ENCODE data around the gene DNAJC13. TPM values are rescaled to one million over a fixed set of nuclear protein-coding genes. Genes with fewer than 3 reads are reported as not detected.
A peak's percentile ranks its signal among the peaks of the same experiment; 100 is the strongest.
"Not testable (repeated sequence)": the region's sequence is repeated elsewhere in the genome, so short reads cannot be mapped to it uniquely, and the experiment has no call there.

The DNAJC13 gene
- 33.7 and 44.1 TPM in 2 replicates for total RNA-seq (2014; rRNA removed; shearing (Covaris generic); ENCODE audit: low replicate concordance)

GRCh38 chr3:132416807-132417694 lies at the start of gene DNAJC13:
Gene DNAJC13, plus strand, starts transcription at chr3:132417502. Its CDS starts 17,049 bp downstream, at chr3:132434551.
- no peaks in the 10 kb centered on the region for H3K27me3 ChIP-seq
- no peaks in the 10 kb centered on the region for H3K9me3 ChIP-seq
- peak within 1 kb of the TSS; percentile 99 for H3K4me3 ChIP-seq
- peak; percentile 96 for DNase-seq
- H3K36me3 ChIP-seq = peaks cover 13% of the 10 kb centered on the region

- Histone ChIP-seq H3K9me3 (no peaks in the 10 kb centered on the region), H3K4me3 (no peak overlapping the region), H3K27me3 (peaks cover 5% of the 10 kb centered on the region; the same call in 1 of the 2 replicates), H3K36me3 (no peaks in the 10 kb centered on the region)
- DNase-seq = no peak
Observed at GRCh38 chr3:132368515-132368914, 48.8 kb upstream of the DNAJC13 start.

- Histone ChIP-seq H3K4me3 (no peak overlapping the region), H3K36me3 (no peaks in the 10 kb centered on the region), H3K9me3 (no peaks in the 10 kb centered on the region), H3K27me3 (peaks cover 5% of the 10 kb centered on the region; the same call in 1 of the 2 replicates)
- no peak for DNase-seq
Observed at GRCh38 chr3:132368962-132369361, 48.3 kb upstream of the DNAJC13 start.

GRCh38 chr3:132376945-132377354 lies 40.4 kb upstream of the DNAJC13 start:
- not testable (repeated sequence) for H3K27me3 ChIP-seq, H3K36me3 ChIP-seq, H3K9me3 ChIP-seq, H3K4me3 ChIP-seq, DNase-seq

- H3K27me3 ChIP-seq = no peaks in the 10 kb centered on the region
- no peaks in the 10 kb centered on the region for H3K9me3 ChIP-seq
- H3K36me3 ChIP-seq = no peaks in the 10 kb centered on the region
- DNase-seq = no peak
- H3K4me3 ChIP-seq = no peak overlapping the region
Observed at GRCh38 chr3:132378048-132378762, 39.1 kb upstream of the DNAJC13 start.

GRCh38 chr3:132378846-132379245 lies 38.5 kb upstream of the DNAJC13 start:
- no peak for DNase-seq
- H3K27me3 ChIP-seq = no peaks in the 10 kb centered on the region
- no peaks in the 10 kb centered on the region for H3K36me3 ChIP-seq
- H3K4me3 ChIP-seq = no peak overlapping the region
- H3K9me3 ChIP-seq = no peaks in the 10 kb centered on the region

GRCh38 chr3:132380920-132381319 lies 36.4 kb upstream of the DNAJC13 start:
- Histone ChIP-seq H3K27me3 (no peaks in the 10 kb centered on the region), H3K4me3 (no peak overlapping the region), H3K9me3 (no peaks in the 10 kb centered on the region), H3K36me3 (no peaks in the 10 kb centered on the region)
- no peak for DNase-seq

GRCh38 chr3:132381348-132381944 lies 35.9 kb upstream of the DNAJC13 start:
- Histone ChIP-seq H3K9me3 (no peaks in the 10 kb centered on the region), H3K27me3 (no peaks in the 10 kb centered on the region), H3K36me3 (no peaks in the 10 kb centered on the region), H3K4me3 (no peak overlapping the region)
- DNase-seq = no peak

- Histone ChIP-seq H3K4me3 (no peak overlapping the region), H3K36me3 (no peaks in the 10 kb centered on the region), H3K27me3 (peaks cover under 1% of the 10 kb centered on the region; the same call in 1 of the 2 replicates), H3K9me3 (no peaks in the 10 kb centered on the region)
- DNase-seq = no peak
Observed at GRCh38 chr3:132382267-132382666, 35.0 kb upstream of the DNAJC13 start.

- Histone ChIP-seq H3K27me3 (peaks cover 3% of the 10 kb centered on the region; the same call in 1 of the 2 replicates), H3K9me3 (no peaks in the 10 kb centered on the region), H3K4me3 (no peak overlapping the region), H3K36me3 (no peaks in the 10 kb centered on the region)
- no peak for DNase-seq
Observed at GRCh38 chr3:132382688-132383194, 34.6 kb upstream of the DNAJC13 start.

GRCh38 chr3:132386259-132386658 lies 31.0 kb upstream of the DNAJC13 start:
- Histone ChIP-seq H3K4me3 (no peak overlapping the region), H3K9me3 (no peaks in the 10 kb centered on the region), H3K27me3 (peaks cover 5% of the 10 kb centered on the region), H3K36me3 (no peaks in the 10 kb centered on the region)
- no peak for DNase-seq

GRCh38 chr3:132392675-132393074 lies 24.6 kb upstream of the DNAJC13 start:
- DNase-seq, H3K27me3 ChIP-seq, H3K4me3 ChIP-seq, H3K36me3 ChIP-seq, H3K9me3 ChIP-seq: not testable (repeated sequence)

GRCh38 chr3:132394320-132394719 lies 23.0 kb upstream of the DNAJC13 start:
- no peaks in the 10 kb centered on the region for H3K36me3 ChIP-seq
- H3K4me3 ChIP-seq = no peak overlapping the region
- peaks cover 2% of the 10 kb centered on the region; the same call in 1 of the 2 replicates for H3K27me3 ChIP-seq
- DNase-seq = no peak
- no peaks in the 10 kb centered on the region; the same call in 1 of the 2 replicates for H3K9me3 ChIP-seq

GRCh38 chr3:132395126-132395525 lies 22.2 kb upstream of the DNAJC13 start:
- DNase-seq = no peak
- Histone ChIP-seq H3K4me3 (no peak overlapping the region), H3K9me3 (no peaks in the 10 kb centered on the region; the same call in 1 of the 2 replicates), H3K27me3 (peaks cover 2% of the 10 kb centered on the region; the same call in 1 of the 2 replicates), H3K36me3 (no peaks in the 10 kb centered on the region)

GRCh38 chr3:132396255-132396654 lies 21.0 kb upstream of the DNAJC13 start:
- Histone ChIP-seq H3K9me3 (no peaks in the 10 kb centered on the region; the same call in 1 of the 2 replicates), H3K36me3 (no peaks in the 10 kb centered on the region), H3K4me3 (no peak overlapping the region), H3K27me3 (no peaks in the 10 kb centered on the region; the same call in 1 of the 2 replicates)
- no peak for DNase-seq

- H3K27me3 ChIP-seq, DNase-seq, H3K4me3 ChIP-seq, H3K36me3 ChIP-seq, H3K9me3 ChIP-seq: not testable (repeated sequence)
Observed at GRCh38 chr3:132396776-132397175, 20.5 kb upstream of the DNAJC13 start.

Measured in MG63 (cell line).